HL-60 (cell line): ENCODE data around the gene DDC.

ENCODE experiments used
- TF ChIP-seq, protein P1 (sequence below): IDR thresholded peaks from one replicate; pipeline ENCODE4 v1.5.1; 2011; ENCODE audit warnings: low read length, control low read depth, inconsistent platforms; ENCODE audit not compliant: insufficient read depth
- TF ChIP-seq, protein P2 (sequence below): IDR thresholded peaks from 2 replicates; pipeline ENCODE4 v1.6.1; 2012; ENCODE audit warnings: low read depth; ENCODE audit not compliant: insufficient replicate concordance

DNA sequence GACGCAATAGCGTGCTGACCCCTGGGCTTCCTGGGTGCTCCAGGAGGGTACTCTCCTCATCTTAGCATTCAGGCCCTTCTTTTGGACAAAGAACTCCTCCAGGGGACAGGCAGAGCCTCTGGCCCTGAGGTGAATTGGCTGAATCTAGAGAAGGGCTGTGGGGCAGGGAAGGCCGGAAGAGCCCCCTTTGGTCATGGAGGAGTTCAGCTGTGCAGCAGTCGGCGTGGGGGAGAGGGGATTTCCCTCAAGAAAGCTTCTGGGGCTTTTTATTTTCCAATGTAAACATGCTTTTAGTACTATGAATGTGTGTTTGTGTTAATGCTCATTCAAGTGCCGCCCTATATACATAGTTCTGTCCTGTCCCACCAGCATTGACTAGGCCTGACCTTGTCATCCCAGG, 153.9 kb downstream of the DDC start:
- TF ChIP-seq, protein P1, sequence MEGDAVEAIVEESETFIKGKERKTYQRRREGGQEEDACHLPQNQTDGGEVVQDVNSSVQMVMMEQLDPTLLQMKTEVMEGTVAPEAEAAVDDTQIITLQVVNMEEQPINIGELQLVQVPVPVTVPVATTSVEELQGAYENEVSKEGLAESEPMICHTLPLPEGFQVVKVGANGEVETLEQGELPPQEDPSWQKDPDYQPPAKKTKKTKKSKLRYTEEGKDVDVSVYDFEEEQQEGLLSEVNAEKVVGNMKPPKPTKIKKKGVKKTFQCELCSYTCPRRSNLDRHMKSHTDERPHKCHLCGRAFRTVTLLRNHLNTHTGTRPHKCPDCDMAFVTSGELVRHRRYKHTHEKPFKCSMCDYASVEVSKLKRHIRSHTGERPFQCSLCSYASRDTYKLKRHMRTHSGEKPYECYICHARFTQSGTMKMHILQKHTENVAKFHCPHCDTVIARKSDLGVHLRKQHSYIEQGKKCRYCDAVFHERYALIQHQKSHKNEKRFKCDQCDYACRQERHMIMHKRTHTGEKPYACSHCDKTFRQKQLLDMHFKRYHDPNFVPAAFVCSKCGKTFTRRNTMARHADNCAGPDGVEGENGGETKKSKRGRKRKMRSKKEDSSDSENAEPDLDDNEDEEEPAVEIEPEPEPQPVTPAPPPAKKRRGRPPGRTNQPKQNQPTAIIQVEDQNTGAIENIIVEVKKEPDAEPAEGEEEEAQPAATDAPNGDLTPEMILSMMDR = no peak
- TF ChIP-seq, protein P2, sequence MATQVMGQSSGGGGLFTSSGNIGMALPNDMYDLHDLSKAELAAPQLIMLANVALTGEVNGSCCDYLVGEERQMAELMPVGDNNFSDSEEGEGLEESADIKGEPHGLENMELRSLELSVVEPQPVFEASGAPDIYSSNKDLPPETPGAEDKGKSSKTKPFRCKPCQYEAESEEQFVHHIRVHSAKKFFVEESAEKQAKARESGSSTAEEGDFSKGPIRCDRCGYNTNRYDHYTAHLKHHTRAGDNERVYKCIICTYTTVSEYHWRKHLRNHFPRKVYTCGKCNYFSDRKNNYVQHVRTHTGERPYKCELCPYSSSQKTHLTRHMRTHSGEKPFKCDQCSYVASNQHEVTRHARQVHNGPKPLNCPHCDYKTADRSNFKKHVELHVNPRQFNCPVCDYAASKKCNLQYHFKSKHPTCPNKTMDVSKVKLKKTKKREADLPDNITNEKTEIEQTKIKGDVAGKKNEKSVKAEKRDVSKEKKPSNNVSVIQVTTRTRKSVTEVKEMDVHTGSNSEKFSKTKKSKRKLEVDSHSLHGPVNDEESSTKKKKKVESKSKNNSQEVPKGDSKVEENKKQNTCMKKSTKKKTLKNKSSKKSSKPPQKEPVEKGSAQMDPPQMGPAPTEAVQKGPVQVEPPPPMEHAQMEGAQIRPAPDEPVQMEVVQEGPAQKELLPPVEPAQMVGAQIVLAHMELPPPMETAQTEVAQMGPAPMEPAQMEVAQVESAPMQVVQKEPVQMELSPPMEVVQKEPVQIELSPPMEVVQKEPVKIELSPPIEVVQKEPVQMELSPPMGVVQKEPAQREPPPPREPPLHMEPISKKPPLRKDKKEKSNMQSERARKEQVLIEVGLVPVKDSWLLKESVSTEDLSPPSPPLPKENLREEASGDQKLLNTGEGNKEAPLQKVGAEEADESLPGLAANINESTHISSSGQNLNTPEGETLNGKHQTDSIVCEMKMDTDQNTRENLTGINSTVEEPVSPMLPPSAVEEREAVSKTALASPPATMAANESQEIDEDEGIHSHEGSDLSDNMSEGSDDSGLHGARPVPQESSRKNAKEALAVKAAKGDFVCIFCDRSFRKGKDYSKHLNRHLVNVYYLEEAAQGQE = no peak
